Caco-2 (cell line): ENCODE measurements around the gene SMURF1. TPM values are rescaled to one million over a fixed set of nuclear protein-coding genes. Genes with fewer than 3 reads are reported as not detected.

ENCODE experiments used
- BruUV-seq: library from RNA; stranded (reverse); fragments of 400-500 nt; replicated peaks from 2 replicates; lab custom pipeline; 2021; lab: Mats Ljungman, UMichigan
- CTCF ChIA-PET: fragments of 300-600 bp; sonication (Branson Sonifier 250); formaldehyde crosslinking; loops from one replicate; lab custom pipeline; 2022; ENCODE audit warnings: antibody characterized with exemption; lab: Charles Lee
- POLR2A ChIA-PET: fragments of 300-600 bp; sonication (Branson Sonifier 250); formaldehyde crosslinking; loops from one replicate; lab custom pipeline; 2022; ENCODE audit warnings: antibody characterized with exemption; lab: Charles Lee
- DNase-seq, 2 experiments: peaks; one replicate each; pipeline versions ENCODE4 v3.0.0 to v3.0.0-alpha.2; 2020 to 2022
- H3K27me3 ChIP-seq: replicated peaks from 2 replicates; pipeline ENCODE4 v1.6.0; 2011; ENCODE audit warnings: low read length; ENCODE audit not compliant: control insufficient read depth, insufficient read depth
- H3K36me3 ChIP-seq: 2 replicates; pipeline ENCODE4 v1.5.1; 2011; ENCODE audit warnings: low read length; ENCODE audit not compliant: control insufficient read depth, insufficient read depth
- H3K4me1 ChIP-seq: fragments of 250-450 bp; sonication (Bioruptor Pico); 2 replicates; pipeline ENCODE4 v1.5.1; 2020; ENCODE audit warnings: mild to moderate bottlenecking
- H3K4me3 ChIP-seq: 2 replicates; pipeline ENCODE4 v1.5.1; 2011; ENCODE audit warnings: low read depth, mild to moderate bottlenecking, control low read depth, low read length
- H3K9me3 ChIP-seq: fragments of 250-450 bp; sonication (Bioruptor Pico); 2 replicates; pipeline ENCODE4 v1.5.1; 2020; ENCODE audit warnings: mild to moderate bottlenecking, moderate library complexity
- H3K27ac Mint-ChIP-seq: one replicate; pipeline ENCODE4 v1.8.0; 2022; ENCODE audit warnings: mixed read lengths; ENCODE audit not compliant: unreplicated experiment
- H3K27me3 Mint-ChIP-seq: one replicate; pipeline ENCODE4 v1.8.0; 2022; ENCODE audit warnings: mixed read lengths; ENCODE audit not compliant: insufficient read depth, unreplicated experiment
- H3K36me3 Mint-ChIP-seq: one replicate; pipeline ENCODE4 v1.8.0; 2022; ENCODE audit warnings: mild to moderate bottlenecking, mixed read lengths; ENCODE audit not compliant: insufficient read depth, unreplicated experiment
- H3K4me1 Mint-ChIP-seq: one replicate; pipeline ENCODE4 v1.8.0; 2022; ENCODE audit warnings: low read depth, mixed read lengths; ENCODE audit not compliant: unreplicated experiment
- H3K4me3 Mint-ChIP-seq: one replicate; pipeline ENCODE4 v1.8.0; 2022; ENCODE audit warnings: mild to moderate bottlenecking, moderate library complexity, mixed read lengths; ENCODE audit not compliant: unreplicated experiment
- H3K9me3 Mint-ChIP-seq: one replicate; pipeline ENCODE4 v1.8.0; 2022; ENCODE audit warnings: mixed read lengths; ENCODE audit not compliant: unreplicated experiment
- intact Hi-C: fragments of 100-400 bp; cut with micrococcal nuclease; formaldehyde crosslinking; loops from one replicate; pipeline ENCODE4 v1.10.0; 2022; ENCODE audit not compliant: unreplicated experiment
- total RNA-seq: library from RNA; stranded (reverse); gene quantifications from 2 replicates; pipeline ENCODE4 v1.2.3, GENCODE V29; 2022
- TF ChIP-seq, protein P1 (sequence below), 2 experiments: fragments of 200-600 bp in 1 of 2; IDR thresholded peaks; 1 replicate in 1 of 2; 2 replicates in 1 of 2; pipeline versions ENCODE4 v1.5.1 to v1.8.0; 2011 to 2022; ENCODE audit warnings: antibody characterized with exemption in 1 of 2, control low read depth in 1 of 2, inconsistent platforms in 1 of 2, low read depth in 1 of 2, low read length in 1 of 2, mild to moderate bottlenecking in 1 of 2, moderate library complexity in 1 of 2; ENCODE audit not compliant: insufficient read depth in 1 of 2, severe bottlenecking in 1 of 2, unreplicated experiment in 1 of 2

Gene SMURF1
- total RNA-seq, 1 experiment from 2014 or later, result 22.5 TPM

DNA sequence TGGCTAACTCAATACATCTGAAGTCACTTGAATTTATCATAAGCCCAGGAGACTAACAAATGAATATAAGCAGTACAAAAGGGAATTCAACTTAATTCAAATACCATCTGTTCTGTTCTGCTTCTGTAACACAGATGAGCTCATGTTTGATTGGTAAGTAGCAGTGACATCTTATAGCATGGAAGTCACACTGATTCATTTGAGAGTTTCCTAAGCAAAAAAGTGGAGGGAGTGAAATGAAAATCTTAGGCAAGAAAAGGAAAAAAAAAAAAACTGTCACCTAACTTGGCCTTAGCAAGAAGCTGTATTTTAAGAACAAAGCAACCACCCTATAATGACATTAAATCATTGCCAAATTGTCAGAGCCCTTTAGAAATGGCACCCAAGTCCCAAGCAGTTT is 49.5 kb downstream of the SMURF1 start:
- Mint-ChIP-seq H3K27ac (no peak overlapping the region), H3K36me3 (peaks cover 9% of the 10 kb centered on the region), H3K9me3 (peaks cover 13% of the 10 kb centered on the region), H3K4me3 (no peak overlapping the region), H3K27me3 (no peaks in the 10 kb centered on the region), H3K4me1 (peaks cover 25% of the 10 kb centered on the region)
- no peaks in the 10 kb centered on the region for H3K36me3 ChIP-seq
- intact Hi-C loops, result no loop called here
- no peak overlapping the region for H3K4me3 ChIP-seq
- DNase-seq, result no peak
- TF ChIP-seq, protein P1, sequence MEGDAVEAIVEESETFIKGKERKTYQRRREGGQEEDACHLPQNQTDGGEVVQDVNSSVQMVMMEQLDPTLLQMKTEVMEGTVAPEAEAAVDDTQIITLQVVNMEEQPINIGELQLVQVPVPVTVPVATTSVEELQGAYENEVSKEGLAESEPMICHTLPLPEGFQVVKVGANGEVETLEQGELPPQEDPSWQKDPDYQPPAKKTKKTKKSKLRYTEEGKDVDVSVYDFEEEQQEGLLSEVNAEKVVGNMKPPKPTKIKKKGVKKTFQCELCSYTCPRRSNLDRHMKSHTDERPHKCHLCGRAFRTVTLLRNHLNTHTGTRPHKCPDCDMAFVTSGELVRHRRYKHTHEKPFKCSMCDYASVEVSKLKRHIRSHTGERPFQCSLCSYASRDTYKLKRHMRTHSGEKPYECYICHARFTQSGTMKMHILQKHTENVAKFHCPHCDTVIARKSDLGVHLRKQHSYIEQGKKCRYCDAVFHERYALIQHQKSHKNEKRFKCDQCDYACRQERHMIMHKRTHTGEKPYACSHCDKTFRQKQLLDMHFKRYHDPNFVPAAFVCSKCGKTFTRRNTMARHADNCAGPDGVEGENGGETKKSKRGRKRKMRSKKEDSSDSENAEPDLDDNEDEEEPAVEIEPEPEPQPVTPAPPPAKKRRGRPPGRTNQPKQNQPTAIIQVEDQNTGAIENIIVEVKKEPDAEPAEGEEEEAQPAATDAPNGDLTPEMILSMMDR (IDR thresholded peaks at IDR 0.05; ENCODE audit: insufficient read depth in 1 of 2, low read depth in 1 of 2, low read length in 1 of 2, severe bottlenecking in 1 of 2, unreplicated experiment in 1 of 2), result no peak
- ChIA-PET POLR2A (no interaction called here), CTCF (no interaction called here)
- H3K9me3 ChIP-seq, result peaks cover 12% of the 10 kb centered on the region; the same call in 1 of the 2 replicates
- BruUV-seq, result no TSS peak
- H3K27me3 ChIP-seq, result no peaks in the 10 kb centered on the region
- H3K4me1 ChIP-seq, result peaks cover 26% of the 10 kb centered on the region

DNA sequence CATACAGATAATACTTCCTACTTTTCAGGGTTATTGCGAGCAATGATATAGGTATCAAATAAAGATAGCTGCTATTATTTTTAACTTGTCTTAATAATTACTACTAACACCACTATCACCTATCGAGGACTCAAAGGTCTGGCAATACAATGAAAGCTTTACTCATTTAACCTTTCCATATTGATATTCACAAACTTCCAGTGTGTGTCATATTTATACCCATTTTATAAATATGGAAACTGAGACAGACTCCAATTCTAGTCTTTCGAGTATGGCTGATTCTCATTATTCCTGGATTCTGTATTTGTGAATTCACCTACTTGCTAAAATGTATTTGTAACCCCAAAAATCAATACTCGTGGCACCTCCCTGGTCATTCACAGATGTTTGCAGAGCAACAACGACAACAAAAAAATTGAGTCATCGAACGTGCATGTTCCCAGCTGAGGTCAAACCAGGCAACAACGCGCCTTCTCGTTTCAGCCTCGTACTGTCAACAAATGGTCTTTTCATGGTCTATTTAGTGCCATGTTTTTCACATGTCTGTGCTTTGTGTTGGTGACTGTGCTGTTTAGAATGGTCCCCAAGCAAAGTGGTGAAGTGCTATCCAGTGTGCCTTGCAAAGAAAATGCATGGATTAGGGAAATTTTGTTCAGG is 51.7 kb downstream of the SMURF1 start:
- Mint-ChIP-seq H3K4me1 (peaks cover 20% of the 10 kb centered on the region), H3K36me3 (peaks cover 9% of the 10 kb centered on the region), H3K27me3 (no peaks in the 10 kb centered on the region), H3K4me3 (no peak overlapping the region), H3K27ac (no peak overlapping the region), H3K9me3 (peaks cover 12% of the 10 kb centered on the region)
- peaks cover 4% of the 10 kb centered on the region; the same call in 1 of the 2 replicates for H3K9me3 ChIP-seq
- no peaks in the 10 kb centered on the region for H3K27me3 ChIP-seq
- no peak overlapping the region for H3K4me3 ChIP-seq
- H3K36me3 ChIP-seq, result no peaks in the 10 kb centered on the region
- TF ChIP-seq, protein P1 (IDR thresholded peaks at IDR 0.05; ENCODE audit: insufficient read depth in 1 of 2, low read depth in 1 of 2, low read length in 1 of 2, severe bottlenecking in 1 of 2, unreplicated experiment in 1 of 2), result no peak
- peaks cover 13% of the 10 kb centered on the region for H3K4me1 ChIP-seq
- POLR2A ChIA-PET, result no interaction called here
- no peak for DNase-seq
- BruUV-seq, result no TSS peak
- CTCF ChIA-PET, result no interaction called here
- intact Hi-C loops, result no loop called here

DNA sequence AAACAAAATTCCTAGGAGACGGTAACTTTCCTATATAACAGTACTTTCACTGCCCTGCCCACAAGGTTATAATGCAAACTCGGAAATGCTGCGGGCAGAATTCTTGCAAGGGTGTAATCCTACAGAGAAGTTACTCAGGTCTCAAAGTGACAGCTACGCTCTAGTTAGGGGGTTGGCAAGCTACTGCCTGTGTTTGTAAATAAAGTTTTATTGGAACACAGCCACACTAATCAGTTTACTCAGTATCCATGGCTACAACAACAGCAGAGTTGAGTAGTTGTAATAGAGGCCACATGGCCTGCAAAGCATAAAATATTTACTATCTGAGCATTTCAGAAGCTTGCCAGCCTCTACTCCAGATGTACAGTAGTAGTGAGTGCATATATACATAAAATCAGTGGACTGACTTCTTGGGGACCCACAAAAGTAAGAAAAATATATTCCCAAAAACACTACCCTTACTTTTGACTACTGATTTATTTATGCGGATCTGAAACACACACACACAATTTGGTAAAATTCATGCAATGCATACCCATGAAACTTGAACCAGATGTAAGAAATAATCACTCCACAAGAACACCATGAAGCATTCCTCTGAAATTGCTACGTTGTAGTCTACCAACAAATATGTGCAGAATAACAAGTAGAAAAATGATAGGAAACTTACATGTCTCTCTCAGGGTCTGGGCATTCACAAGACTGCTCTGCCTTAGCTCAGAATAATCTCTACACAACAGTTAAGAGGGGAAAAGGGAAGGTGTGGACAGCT is 53.0 kb downstream of the SMURF1 start:
- H3K27ac Mint-ChIP-seq, result no peak overlapping the region
- peaks cover 8% of the 10 kb centered on the region for H3K4me1 Mint-ChIP-seq
- H3K4me1 ChIP-seq, result peaks cover 10% of the 10 kb centered on the region; the same call in 1 of the 2 replicates
- ChIA-PET POLR2A (interaction anchor here (0.5 kb wide), 1 partner anchor 8 kb away, joined by 3 read pairs; no protein-coding TSS in a partner anchor), CTCF (no interaction called here)
- no peak overlapping the region for H3K4me3 Mint-ChIP-seq
- H3K9me3 Mint-ChIP-seq, result no peaks in the 10 kb centered on the region
- no peaks in the 10 kb centered on the region for H3K27me3 ChIP-seq
- no peaks in the 10 kb centered on the region for H3K36me3 ChIP-seq
- TF ChIP-seq, protein P1 (IDR thresholded peaks at IDR 0.05; ENCODE audit: insufficient read depth in 1 of 2, low read depth in 1 of 2, low read length in 1 of 2, severe bottlenecking in 1 of 2, unreplicated experiment in 1 of 2), result no peak
- no TSS peak for BruUV-seq
- 0 out of 2 replicates have a peak, but pooled peaks cover 2% of the 10 kb centered on the region for H3K9me3 ChIP-seq
- no peak overlapping the region for H3K4me3 ChIP-seq
- no peak for DNase-seq
- peaks cover 4% of the 10 kb centered on the region for H3K36me3 Mint-ChIP-seq
- H3K27me3 Mint-ChIP-seq, result no peaks in the 10 kb centered on the region
- intact Hi-C loops, result no loop called here
